ENCODE measurements around the gene PRDM2.

The PRDM2 gene

GRCh38 chr1:13733711-13734110, 33.7 kb downstream of the PRDM2 start:
- FAIRE-seq, result no peak

- no peak for FAIRE-seq
Measured at GRCh38 chr1:13735168-13735930, 35.4 kb downstream of the PRDM2 start.

GRCh38 chr1:13737398-13737797, 37.4 kb downstream of the PRDM2 start:
- FAIRE-seq, result no peak

GRCh38 chr1:13746342-13746741, 46.4 kb downstream of the PRDM2 start:
- no peak for FAIRE-seq

GRCh38 chr1:13748610-13749505, 48.9 kb downstream of the PRDM2 start:
- FAIRE-seq, result no peak

GRCh38 chr1:13749543-13750341, 49.8 kb downstream of the PRDM2 start:
- FAIRE-seq, result no peak

GRCh38 chr1:13751458-13751871, 51.5 kb downstream of the PRDM2 start:
- no peak for FAIRE-seq

- no peak for FAIRE-seq
Measured at GRCh38 chr1:13751985-13752384, 52.0 kb downstream of the PRDM2 start.

GRCh38 chr1:13752852-13753251, 52.9 kb downstream of the PRDM2 start:
- no peak for FAIRE-seq

GRCh38 chr1:13753636-13754402, 53.8 kb downstream of the PRDM2 start:
- no peak for FAIRE-seq

- FAIRE-seq, result no peak
Measured at GRCh38 chr1:13754510-13755103, 54.6 kb downstream of the PRDM2 start.

GRCh38 chr1:13756557-13757315, 56.7 kb downstream of the PRDM2 start:
- FAIRE-seq, result no peak

GRCh38 chr1:13757693-13758092, 57.7 kb downstream of the PRDM2 start:
- FAIRE-seq, result no peak

GRCh38 chr1:13759072-13759471, 59.1 kb downstream of the PRDM2 start:
- peak; percentile 51 for FAIRE-seq

- no peak for FAIRE-seq
Measured at GRCh38 chr1:13760340-13760739, 60.4 kb downstream of the PRDM2 start.

- no peak for FAIRE-seq
Measured at GRCh38 chr1:13760921-13761320, 60.9 kb downstream of the PRDM2 start.

GRCh38 chr1:13761883-13762282, 61.9 kb downstream of the PRDM2 start:
- no peak for FAIRE-seq

GRCh38 chr1:13762642-13763041, 62.7 kb downstream of the PRDM2 start:
- FAIRE-seq, result no peak

- FAIRE-seq, result no peak
Measured at GRCh38 chr1:13763222-13763621, 63.2 kb downstream of the PRDM2 start.

GRCh38 chr1:13763991-13764390, 64.0 kb downstream of the PRDM2 start:
- FAIRE-seq, result no peak

All from endometrium (tissue), 2 donors.